GM19351 (cell line): ENCODE data around the gene GMNC.
A peak's percentile ranks its signal among the peaks of the same experiment; 100 is the strongest.
"Not testable (repeated sequence)": the region's sequence is repeated elsewhere in the genome, so short reads cannot be mapped to it uniquely, and the experiment has no call there.

Source experiments
- ATAC-seq: cut with Tn5 transposase; IDR thresholded peaks from one replicate; pipeline ENCODE4 v1.9.1; 2021; ENCODE audit warnings: mild to moderate bottlenecking, moderate library complexity; ENCODE audit not compliant: unreplicated experiment

GMNC gene

GRCh38 chr3:190862209-190863118 is at the start of gene GMNC:
GMNC (minus strand) TSS chr3:190862694; CDS start chr3:190862615, 79 bp downstream.
- ATAC-seq: peak; percentile 86

GRCh38 chr3:190911382-190911781 is 48.9 kb upstream of the GMNC start:
- ATAC-seq: no peak

- no peak for ATAC-seq
Observed at GRCh38 chr3:190909908-190910307, 47.4 kb upstream of the GMNC start.

- no peak for ATAC-seq
Observed at GRCh38 chr3:190903156-190903555, 40.7 kb upstream of the GMNC start.

- no peak for ATAC-seq
Observed at GRCh38 chr3:190902292-190902691, 39.8 kb upstream of the GMNC start.

GRCh38 chr3:190892395-190892902 is 30.0 kb upstream of the GMNC start:
- no peak for ATAC-seq

GRCh38 chr3:190886945-190887344 is 24.5 kb upstream of the GMNC start:
- ATAC-seq: peak; percentile 67

GRCh38 chr3:190883973-190884832 is 21.7 kb upstream of the GMNC start:
- peak; percentile 83 for ATAC-seq

GRCh38 chr3:190883141-190883540 is 20.6 kb upstream of the GMNC start:
- ATAC-seq: no peak

GRCh38 chr3:190877925-190878324 is 15.4 kb upstream of the GMNC start:
- no peak for ATAC-seq

- not testable (repeated sequence) for ATAC-seq
Observed at GRCh38 chr3:190876433-190876832, 13.9 kb upstream of the GMNC start.

- not testable (repeated sequence) for ATAC-seq
Observed at GRCh38 chr3:190875061-190875460, 12.6 kb upstream of the GMNC start.

GRCh38 chr3:190870127-190870526 is 7.6 kb upstream of the GMNC start:
- ATAC-seq: no peak

GRCh38 chr3:190867071-190867470 is 4.6 kb upstream of the GMNC start:
- ATAC-seq: no peak

- ATAC-seq: no peak
Observed at GRCh38 chr3:190865828-190866227, 3.3 kb upstream of the GMNC start.

GRCh38 chr3:190865419-190865818 is 2.9 kb upstream of the GMNC start:
- ATAC-seq: no peak

GRCh38 chr3:190864002-190864401 is 1.5 kb upstream of the GMNC start:
- ATAC-seq: no peak

- no peak for ATAC-seq
Observed at GRCh38 chr3:190863119-190863465, 598 bp upstream of the GMNC start.

- no peak for ATAC-seq
Observed at GRCh38 chr3:190860521-190860920, 2.0 kb downstream of the GMNC start.

- ATAC-seq: no peak
Observed at GRCh38 chr3:190855151-190855550, 7.3 kb downstream of the GMNC start.

- ATAC-seq: no peak
Observed at GRCh38 chr3:190854062-190854461, 8.4 kb downstream of the GMNC start.

- no peak for ATAC-seq
Observed at GRCh38 chr3:190853464-190853863, 9.0 kb downstream of the GMNC start.
